HG03571 (cell line): ENCODE results near the gene DTD1.
A peak's percentile ranks its signal among the peaks of the same experiment; 100 is the strongest.

Experiments
- ATAC-seq: cut with Tn5 transposase; IDR thresholded peaks from one replicate; pipeline ENCODE4 v1.9.1; 2021; ENCODE audit not compliant: unreplicated experiment

The DTD1 gene, protein sequence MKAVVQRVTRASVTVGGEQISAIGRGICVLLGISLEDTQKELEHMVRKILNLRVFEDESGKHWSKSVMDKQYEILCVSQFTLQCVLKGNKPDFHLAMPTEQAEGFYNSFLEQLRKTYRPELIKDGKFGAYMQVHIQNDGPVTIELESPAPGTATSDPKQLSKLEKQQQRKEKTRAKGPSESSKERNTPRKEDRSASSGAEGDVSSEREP

DNA sequence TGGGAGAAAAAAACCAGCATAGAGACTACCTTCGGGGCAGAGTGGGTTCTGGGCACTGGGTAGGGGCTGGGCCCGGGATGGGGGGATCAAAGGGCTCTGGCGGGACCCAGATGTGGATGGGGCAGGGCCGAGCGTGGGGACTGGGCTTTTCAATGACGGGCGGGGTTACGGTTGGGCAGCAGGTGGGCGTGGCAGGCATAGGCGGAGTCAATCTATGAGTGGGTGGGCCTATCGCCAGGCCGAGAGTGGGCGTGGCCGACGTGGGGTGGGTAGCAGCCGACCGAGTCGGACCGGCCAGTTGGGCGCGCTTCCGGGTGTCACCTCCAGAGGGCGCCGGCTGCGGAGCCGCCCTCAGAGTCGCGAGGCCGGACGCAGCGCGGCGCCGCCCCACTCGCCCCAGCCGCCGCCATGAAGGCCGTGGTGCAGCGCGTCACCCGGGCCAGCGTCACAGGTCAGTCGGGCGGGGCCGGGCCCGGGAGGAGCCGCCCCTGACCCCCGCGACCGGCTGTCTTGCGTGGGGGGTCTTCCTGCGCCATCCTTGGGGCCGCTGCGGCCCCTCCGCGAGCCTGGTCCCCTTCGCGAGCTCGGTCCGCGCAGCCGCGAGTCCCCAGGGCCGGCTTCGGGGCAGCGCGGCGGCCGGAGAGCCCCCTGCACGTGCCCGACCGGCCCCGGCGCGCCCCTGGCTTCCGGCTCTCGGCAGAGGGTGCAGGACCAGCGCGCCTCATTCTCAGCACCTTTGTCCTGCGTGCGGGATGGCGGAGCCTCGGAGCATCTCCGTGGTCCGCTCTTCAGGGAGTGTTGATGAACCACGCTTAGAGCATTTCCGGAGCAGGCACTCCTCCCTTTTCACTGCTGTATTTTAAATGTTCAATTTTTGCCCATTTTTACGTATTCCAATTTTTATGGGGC lies at the start of gene DTD1:
DTD1 (plus strand) TSS at position 390 of the 909 bp plus-strand sequence; CDS start at position 409, 19 bp downstream.
- ATAC-seq, result peak; percentile 92

DNA sequence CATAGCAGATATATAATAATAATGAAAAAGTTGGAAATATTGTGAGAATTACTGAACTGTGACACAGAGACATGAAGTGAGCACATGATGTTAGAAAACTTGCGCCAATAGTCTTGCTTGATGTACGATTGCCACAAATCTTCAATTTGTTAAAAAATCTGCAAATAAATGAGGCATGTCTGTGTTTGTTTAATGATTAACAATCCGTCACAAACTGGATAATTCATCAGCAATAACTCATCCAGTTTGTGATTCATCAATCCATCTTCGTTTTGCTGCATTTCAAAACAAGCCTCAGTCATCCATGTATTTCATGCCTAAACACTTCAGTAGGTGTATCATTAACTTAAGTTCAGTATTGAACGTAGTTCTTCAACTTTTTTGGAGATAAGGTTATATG lies 46.1 kb upstream of the DTD1 start:
- ATAC-seq, result no peak

DNA sequence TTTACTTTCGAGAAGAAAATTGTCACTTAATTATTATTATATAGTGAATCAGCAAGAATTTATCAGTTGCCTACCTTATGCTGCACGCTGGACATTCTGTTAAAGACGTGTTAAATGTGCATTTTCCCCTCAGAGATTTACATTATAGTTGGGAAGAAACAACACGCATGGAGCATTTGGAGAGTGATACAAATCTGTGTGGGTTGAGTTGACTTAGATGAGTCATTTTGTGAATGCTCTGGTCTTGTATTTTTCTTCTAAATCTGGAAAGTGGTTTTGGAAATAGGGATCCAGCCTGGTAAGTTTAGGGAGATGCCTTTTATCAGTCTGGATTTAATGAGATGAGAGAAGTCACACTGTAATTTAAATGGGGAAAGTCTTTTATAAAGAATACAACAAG lies 44.6 kb upstream of the DTD1 start:
- ATAC-seq, result no peak

DNA sequence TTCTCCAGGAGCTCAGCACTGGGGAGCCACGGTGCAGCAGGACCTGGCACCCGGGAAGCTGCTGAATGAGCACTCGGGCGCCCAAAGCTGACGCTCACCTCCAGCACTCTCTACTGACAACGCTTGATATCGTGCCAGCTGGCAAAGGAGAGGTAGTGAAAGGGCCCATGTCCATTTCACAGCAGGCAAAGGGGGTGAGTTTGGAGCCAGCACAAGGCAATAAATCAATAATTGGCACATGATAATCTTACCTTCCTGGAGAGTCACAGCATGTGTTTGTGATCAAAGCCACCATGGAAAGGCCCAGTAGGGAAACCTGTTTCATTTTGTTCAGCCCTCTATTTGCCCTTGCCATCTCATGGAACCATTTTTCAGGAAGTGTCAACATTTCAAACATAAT lies 43.9 kb upstream of the DTD1 start:
- no peak for ATAC-seq

DNA sequence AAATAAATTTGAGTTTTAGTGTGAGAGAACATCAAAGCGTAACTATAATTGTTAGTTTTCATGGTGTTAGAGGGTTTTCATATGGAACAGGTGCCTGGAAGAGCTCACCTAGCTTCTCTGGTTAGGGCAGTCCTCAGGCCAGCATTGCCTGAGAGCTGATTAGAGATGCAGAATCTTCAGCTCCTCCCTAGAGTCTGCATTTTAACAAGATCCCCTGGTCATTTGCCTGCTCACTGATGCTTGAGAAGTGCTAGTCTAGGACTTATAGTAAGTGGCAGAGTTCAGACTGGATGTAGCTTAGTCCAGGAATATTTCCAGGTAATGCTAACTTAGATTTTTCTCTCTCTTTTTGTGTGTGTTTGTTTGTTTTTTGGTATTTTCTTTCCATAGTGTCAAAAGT lies 42.3 kb upstream of the DTD1 start:
- ATAC-seq, result no peak

DNA sequence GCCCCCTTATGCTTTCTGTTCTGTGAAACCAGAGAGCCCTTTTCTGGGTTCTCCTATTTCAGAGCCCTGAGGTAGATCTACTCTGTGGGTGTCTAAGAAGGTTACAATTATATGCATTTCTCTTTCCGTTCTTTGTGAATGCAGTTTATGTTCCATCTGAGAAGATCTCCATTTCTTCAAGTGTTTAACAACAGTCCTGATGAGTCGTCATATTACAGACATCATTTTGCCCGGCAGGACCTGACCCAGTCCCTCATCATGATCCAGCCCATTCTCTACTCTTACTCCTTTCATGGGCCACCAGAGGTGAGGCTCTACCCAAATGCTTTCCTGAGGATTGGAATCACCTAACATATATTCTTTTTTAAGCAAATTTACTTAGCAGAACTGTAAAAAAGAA lies 39.4 kb upstream of the DTD1 start:
- ATAC-seq, result no peak

DNA sequence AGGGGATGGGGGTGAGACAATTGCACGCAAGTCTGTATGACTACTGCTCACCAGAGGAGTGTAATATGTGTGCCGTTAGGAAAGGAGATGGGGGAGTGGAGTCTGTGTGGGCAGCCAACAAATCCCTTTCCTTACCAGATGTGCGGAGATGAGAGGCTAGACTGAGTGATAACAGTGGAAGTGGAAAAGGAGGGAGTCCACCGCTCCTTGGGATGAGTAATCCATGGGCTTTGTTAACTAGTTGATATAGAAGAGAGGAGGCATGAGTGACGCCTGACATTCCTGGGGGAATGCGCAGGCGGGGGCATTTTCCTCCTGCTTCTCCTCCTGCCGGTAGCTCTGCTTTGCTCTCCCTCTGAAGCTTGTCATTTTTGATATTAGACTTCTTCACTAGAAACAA lies 34.1 kb upstream of the DTD1 start:
- ATAC-seq, result no peak

DNA sequence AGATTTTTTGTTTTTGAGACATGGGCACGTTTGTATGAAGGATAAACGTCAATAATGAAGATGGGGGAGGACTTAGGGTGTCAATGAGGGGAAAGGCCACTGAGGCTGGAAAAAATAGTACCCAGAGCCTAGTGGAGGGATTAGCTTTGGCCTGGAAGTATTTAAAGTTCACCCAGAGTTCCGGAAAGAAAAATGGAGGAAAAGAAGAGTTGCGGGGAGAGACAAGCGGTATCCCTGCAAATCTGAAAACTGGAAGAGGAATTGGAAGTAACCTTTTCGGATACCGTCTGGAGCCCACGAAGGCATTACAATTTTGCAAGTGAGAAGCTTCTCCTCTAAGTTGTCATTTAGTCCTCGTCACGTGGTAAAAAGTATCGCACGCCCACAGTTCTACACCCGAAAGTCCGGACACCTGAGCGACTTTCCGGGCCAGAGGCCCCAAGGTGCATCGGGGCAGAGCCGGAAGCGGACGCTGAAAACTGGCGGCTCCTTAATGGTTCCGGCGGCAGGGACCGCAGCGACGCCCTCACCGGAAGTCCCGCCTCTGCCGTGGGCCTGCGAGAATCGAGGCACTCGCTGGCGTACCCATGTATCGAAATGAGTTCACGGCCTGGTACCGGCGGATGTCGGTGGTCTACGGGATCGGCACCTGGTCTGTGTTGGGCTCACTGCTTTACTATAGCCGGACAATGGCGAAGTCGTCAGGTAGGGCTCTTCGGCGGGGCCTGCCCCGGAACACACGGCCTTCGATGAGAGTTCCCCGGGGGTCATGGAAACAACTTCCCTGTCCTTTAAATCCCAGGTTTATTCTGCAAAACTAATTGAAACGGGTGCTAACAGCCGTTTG lies 20.7 kb upstream of the DTD1 start, which contains the start of gene SMIM26:
SMIM26 (plus strand) TSS at position 541 of the 847 bp plus-strand sequence; CDS start at position 588, 47 bp downstream.
- peak; percentile 98 for ATAC-seq

DNA sequence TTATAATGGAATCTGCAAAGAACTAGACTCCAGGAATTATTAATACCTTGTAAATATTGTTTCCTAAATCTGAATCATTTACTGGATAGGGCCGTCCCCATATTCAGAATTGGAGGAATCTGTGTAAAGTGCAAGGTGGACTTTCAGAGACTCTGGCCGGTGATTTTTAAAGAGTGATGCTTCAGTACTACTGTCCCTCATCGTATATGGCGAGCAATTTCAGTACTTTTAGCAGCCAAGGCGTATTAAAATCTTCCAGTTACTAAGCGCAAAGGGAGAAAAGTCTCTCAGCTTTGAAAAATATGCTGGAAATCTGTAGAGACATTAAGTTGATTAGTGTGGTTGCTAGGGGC lies 20.1 kb upstream of the DTD1 start:
- peak; percentile 29 for ATAC-seq

DNA sequence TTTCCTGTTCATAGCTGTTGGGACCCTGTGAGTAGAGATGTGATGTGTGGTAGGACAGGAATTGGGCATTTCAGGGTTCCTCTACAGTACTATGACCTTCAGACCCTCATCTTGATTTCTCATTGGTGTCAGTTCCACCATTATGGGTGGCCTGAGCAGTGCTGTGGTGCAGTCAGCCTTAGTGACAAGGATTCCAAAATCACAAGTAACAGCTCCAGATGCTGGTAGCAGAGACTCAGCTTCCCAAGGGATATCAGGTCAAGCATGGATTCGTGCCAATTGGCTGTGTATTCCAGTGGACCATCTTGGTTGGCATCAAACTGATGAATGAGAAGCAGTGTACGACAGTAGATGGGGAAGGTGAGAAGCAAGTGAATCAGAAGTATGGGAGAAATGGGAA lies 16.8 kb upstream of the DTD1 start:
- no peak for ATAC-seq

DNA sequence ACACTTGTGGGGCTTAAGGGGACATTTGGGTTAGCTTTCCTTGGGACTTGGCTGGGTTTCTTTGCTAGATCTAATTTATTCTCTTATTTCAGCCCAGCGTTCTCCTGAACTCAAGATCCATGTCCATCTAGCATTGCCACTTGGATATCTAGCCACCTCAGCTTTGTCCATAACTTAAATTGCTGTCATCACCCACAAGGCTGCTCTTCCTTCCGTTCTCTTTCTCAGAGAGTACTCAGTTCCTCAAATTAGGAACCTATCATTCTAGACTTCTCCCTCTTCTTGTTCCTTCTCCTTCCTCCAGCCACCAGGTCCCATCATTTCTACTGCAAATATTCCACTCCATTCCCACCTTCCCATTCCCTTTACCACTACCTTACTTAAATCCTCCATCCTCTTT lies 16.3 kb upstream of the DTD1 start:
- no peak for ATAC-seq

DNA sequence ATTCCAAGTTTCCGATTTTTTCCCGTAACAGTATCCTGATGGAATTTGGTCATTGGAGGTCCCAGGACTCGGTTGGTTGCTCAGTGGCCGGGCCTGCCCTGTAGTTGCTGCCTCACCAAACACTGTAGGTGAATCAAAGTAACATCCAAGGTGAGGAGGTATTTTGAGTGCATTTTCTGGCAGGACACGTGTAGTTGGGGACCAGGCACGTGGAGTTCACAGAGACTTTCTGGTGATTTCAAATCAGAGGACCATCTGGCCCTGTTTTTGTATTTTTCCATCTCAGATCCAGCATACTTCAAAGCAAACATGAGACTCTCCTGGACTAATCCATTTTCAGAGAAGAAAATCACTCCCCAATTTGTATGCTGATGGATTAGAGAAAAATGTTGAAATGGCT lies 9.9 kb upstream of the DTD1 start:
- no peak for ATAC-seq

DNA sequence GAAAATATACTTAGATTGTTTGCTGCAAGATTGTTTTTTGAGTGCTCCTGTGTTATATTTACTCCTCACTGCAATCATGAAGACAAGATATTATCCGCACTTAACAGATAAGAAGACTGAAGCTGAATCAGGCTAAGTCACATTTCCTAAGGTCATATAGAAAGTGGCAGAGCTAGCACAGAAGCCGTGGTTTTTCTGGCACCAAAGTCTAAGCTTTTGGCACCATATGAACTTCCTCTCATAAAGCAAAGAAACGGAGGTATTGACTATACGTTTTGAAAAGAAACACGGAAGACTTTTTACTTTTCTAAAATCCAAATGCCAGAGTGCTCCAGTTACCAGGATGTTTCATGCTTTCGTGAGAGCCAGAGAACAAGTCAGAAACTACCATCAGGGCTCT lies 9.3 kb upstream of the DTD1 start:
- no peak for ATAC-seq

DNA sequence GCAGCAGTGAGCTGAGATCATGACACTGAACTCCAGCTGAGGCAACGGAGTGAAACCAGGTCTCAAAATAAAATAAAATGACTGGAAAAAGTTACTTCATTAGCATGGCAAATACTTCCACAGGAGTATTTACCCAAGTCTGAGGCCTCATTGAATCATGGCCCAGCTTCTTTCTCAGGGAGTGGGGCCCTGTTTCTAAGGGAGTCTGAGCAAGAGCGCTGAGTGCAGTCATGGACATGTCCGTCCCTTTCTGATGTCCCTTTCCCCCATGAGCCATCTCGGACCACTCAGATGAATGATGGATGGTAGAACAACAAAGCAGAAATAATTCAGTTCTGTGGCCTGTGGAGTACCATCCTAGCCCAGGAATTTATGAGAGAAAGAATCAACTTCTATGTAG lies 7.8 kb upstream of the DTD1 start:
- ATAC-seq, result no peak

DNA sequence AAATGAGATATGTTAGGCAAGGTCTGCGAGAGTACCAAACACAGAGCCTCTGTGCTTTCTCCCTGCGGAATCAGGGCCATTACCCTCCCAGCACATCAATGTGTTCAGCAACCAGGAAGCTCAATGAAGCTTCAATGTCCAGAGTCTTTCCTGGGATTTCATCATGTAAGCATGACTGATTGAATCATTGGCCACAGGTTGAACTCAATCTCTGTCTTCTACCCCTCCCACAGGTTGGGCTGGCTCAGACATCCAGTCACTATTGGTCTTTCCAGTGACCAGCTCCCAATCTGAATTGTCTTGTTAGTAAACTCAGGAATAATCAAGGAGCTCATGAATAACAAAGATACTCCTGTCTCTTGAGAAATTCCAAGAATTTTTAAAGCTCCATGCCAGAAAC lies 2.7 kb upstream of the DTD1 start:
- ATAC-seq, result no peak

DNA sequence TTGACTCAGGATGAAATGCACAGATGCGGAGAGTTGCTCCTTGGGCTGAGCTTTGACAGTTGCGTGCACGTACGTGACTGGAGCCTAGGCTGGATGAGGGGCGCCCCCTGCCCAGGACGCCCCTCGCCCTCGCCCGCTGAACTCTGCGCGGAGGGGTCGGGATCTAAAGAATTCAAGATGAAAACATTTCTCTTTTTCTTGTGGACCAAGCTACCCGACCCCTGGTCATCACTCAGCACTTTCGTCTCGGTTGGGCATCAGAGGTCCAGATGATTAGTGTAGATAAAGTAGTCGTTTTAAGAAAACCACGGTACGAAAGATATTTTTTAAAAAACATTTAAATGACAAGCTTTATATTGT lies 700 bp downstream of the DTD1 start:
- ATAC-seq, result no peak

DNA sequence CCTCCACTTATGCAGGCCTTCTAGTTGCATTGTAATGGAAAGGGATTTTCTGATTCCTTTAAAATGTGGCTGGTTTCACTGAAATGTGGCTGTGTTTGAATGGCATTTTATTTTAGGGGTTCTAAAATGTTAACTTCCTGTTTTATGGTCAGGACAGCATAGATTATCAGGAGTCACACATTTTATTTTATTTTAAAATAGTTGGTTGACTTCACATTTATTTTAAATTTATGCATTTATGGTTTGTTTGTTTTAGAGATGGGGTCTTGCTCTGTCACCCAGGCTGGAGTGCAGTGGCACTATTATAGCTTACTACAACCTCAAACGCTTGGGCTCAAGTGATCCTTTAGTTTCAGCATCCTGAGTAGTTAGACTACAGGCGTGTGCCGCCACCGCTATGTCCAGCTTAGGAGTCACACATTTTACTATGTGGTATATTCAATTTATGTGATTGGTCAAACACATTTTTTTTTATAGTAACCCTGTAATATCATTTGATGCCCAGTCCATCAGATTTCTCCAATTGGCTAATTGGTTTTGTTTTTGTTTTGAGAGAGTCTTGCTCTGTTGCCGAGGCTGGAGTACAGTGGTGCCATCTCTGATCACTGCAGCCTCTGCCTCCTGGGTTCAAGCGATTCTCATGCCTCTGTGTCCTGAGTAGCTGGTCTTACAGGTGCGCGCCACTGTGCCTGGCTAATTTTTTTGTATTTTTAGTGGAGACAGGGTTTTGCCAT lies 2.3 kb downstream of the DTD1 start:
- no peak for ATAC-seq

DNA sequence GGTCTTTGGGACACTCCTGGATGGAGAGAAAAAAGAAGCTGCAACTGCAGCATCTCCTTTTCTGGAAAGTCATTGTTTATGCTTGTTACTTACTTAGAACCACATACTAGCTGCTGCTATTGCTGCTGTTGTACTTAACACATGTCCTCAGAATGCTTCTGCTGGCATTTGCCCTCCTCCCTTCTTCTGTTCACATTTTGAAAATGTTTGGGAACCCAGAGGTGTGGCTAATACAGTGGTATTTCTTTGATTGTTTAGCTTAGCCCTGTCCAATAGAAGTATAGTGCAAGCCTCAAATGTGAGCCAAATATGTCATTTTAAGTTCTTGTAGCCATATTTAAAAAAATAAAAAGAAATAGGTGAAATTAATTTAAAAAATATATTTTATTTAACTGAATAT lies 8.4 kb downstream of the DTD1 start:
- ATAC-seq, result no peak

DNA sequence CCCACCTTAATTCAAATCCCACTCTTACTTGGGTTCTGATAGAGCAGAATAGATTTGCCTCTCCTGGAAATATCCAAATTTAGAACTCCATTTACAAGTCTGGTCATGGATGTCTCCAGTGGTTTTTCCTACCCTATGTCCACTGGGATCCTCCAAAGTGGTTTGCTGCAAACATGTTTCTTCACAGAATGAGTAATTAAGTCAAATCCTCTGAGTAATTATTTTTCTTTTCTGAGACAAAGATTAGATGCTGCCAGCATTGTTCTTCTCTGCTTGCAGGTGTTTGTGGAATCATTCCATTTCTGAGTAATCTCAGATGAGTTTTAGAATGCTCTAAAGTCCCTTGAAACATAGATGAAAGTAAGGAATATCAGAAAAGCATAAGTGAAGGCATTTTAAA lies 21.9 kb downstream of the DTD1 start:
- ATAC-seq, result no peak

DNA sequence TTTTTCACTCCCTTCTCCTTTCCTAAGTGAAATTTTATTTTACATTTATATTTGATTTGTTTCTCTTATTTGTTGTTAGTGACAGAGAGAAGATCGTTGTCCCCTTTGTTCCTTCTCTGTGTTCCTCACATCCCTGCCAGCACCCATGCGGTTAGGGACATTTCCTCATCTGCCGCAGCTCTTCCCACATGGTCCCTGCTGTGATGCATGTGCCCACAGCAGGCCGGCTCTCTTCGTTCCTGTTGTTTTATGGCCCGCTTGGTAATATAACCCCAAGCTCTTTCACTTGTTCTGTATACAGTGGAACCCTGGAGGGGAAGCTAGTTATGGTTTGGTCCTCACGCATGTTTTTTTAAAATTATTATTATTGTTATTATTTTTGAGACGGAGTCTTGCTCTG lies 23.6 kb downstream of the DTD1 start:
- ATAC-seq, result no peak

DNA sequence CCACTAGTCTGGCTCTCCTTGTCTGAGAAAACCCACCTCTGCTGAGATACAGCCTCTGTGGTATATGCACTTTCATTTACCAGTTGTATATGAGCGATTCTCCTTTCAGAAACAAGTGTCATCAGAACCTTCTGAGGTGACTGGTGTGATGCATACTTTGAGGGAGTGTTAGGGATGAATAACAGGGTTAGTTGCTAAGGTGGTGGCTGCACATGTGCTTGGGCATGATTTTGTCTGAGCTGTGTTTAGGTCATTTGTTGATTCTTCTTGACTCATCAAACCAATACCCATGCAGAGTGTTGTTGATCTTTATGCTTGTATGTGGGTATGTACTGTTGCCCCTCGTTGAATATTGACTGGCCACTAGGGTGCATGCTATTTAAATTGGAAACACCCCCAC lies 25.7 kb downstream of the DTD1 start:
- ATAC-seq, result no peak
